ENCODE results near the gene TJAP1. TPM values are rescaled to one million over a fixed set of nuclear protein-coding genes. Genes with fewer than 3 reads are reported as not detected.

The TJAP1 gene
- polyA plus RNA-seq, 2 of the 4 experiments (the other 2 are of a cell fraction), result 13.1 to 15.7 TPM

DNA sequence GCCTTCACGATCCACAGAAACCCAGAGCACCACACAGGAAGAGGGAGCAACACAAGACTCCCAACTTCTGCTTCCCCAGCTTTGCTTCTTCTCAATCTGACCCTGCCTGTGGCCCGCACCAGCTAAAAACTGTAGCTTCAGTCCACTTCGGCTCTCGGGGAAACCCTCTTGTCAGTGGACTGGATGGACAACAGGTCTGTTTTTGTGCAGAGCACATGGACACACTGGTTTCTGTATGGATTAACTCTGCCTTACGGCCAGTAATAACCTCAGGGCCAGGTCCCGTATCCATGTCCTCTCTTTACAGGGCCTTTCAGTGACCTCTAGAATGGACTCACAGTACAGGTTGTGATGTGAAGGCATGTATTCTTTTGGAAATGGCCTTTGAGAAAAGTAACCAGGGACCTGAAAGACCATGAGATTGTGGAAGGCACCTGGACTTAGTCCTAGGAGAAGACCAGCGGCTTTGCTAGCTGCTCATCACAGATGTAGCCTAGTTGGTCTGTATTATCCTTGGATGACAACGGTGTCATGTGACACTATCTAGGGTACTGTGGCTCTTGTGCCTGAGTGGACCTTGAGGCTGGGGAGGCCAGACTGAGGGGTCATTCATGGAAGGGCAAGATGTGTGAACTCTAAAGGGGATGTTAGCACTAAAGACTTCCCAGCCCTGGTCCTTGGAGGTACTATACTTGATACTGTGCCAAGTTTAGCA is 45.3 kb downstream of the TJAP1 start:
- TF ChIP-seq BHLHE40 (IDR thresholded peaks at IDR 0.05; ENCODE audit: low read depth, low read length) (no peak), ZC3H11A (IDR thresholded peaks at IDR 0.05) (no peak), KDM1A (IDR thresholded peaks at IDR 0.05; ENCODE audit: low read depth) (no peak), POLR2A (IDR thresholded peaks at IDR 0.05; ENCODE audit: low read length) (no peak), SREBF2 (IDR thresholded peaks at IDR 0.05) (no peak), NPAS2 (CRISPR knock-in tag; IDR thresholded peaks at IDR 0.05; ENCODE audit: borderline replicate concordance) (no peak), ZNF302 (CRISPR knock-in tag; IDR thresholded peaks at IDR 0.05) (no peak), JUNB (IDR thresholded peaks at IDR 0.05) (no peak), NR3C1 (IDR thresholded peaks at IDR 0.05) (no peak)
- TF ChIP-seq, protein P1, sequence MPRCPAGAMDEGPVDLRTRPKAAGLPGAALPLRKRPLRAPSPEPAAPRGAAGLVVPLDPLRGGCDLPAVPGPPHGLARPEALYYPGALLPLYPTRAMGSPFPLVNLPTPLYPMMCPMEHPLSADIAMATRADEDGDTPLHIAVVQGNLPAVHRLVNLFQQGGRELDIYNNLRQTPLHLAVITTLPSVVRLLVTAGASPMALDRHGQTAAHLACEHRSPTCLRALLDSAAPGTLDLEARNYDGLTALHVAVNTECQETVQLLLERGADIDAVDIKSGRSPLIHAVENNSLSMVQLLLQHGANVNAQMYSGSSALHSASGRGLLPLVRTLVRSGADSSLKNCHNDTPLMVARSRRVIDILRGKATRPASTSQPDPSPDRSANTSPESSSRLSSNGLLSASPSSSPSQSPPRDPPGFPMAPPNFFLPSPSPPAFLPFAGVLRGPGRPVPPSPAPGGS (IDR thresholded peaks at IDR 0.05), result no peak
- TF ChIP-seq, protein P2, sequence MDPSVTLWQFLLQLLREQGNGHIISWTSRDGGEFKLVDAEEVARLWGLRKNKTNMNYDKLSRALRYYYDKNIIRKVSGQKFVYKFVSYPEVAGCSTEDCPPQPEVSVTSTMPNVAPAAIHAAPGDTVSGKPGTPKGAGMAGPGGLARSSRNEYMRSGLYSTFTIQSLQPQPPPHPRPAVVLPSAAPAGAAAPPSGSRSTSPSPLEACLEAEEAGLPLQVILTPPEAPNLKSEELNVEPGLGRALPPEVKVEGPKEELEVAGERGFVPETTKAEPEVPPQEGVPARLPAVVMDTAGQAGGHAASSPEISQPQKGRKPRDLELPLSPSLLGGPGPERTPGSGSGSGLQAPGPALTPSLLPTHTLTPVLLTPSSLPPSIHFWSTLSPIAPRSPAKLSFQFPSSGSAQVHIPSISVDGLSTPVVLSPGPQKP (IDR thresholded peaks at IDR 0.05; ENCODE audit: low read depth, low read length), result no peak
- TF ChIP-seq, protein P3, sequence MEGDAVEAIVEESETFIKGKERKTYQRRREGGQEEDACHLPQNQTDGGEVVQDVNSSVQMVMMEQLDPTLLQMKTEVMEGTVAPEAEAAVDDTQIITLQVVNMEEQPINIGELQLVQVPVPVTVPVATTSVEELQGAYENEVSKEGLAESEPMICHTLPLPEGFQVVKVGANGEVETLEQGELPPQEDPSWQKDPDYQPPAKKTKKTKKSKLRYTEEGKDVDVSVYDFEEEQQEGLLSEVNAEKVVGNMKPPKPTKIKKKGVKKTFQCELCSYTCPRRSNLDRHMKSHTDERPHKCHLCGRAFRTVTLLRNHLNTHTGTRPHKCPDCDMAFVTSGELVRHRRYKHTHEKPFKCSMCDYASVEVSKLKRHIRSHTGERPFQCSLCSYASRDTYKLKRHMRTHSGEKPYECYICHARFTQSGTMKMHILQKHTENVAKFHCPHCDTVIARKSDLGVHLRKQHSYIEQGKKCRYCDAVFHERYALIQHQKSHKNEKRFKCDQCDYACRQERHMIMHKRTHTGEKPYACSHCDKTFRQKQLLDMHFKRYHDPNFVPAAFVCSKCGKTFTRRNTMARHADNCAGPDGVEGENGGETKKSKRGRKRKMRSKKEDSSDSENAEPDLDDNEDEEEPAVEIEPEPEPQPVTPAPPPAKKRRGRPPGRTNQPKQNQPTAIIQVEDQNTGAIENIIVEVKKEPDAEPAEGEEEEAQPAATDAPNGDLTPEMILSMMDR (IDR thresholded peaks at IDR 0.05), result no peak
- H3K4me1 ChIP-seq, result peaks cover 10% of the 10 kb centered on the region; the same call in 2 of the 3 replicates
- no peak for FAIRE-seq
- ChIA-PET POLR2A (no interaction called here), CTCF (interaction anchor here (1.2 kb wide), 1 partner anchor 526 kb away, joined by 3 read pairs; no protein-coding TSS in a partner anchor)
- no peak overlapping the region for H3K4me2 ChIP-seq
- H3K4me3 ChIP-seq, result no peak overlapping the region
- DNase-seq (ENCODE audit: low read depth in 1 of 2, low spot score in 1 of 2), result no peak
- H3K9me3 ChIP-seq, result no peaks in the 10 kb centered on the region
- no peak overlapping the region for H3K27ac ChIP-seq
- ATAC-seq, result no peak
- WGBS (ENCODE audit: missing lambda C conversion rate), result 94% methylated on average over 8 of the region's 8 CpGs

DNA sequence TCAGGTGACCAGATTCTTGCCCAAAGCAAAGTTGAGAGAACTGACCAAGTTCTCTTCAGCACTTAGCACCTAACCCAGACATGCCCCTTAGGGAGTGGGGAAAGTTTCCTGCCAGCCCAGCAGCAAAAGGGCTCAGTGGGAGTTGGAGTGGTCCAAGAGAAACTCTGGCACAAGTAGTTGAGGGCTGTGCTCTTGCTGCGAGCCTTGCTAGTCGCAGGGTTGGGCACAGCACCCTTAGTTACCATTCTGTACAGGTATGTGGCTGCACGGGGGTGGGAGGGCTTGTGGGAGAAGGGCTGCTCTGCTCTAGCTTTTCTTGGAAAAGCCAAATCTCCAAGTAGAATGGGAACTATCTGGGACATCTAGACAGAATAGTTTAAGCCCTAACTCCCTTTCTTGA is 45.9 kb downstream of the TJAP1 start:
- CTCF ChIA-PET, result no interaction called here
- ATAC-seq (no peak), DNase-seq (ENCODE audit: low read depth in 1 of 2, low spot score in 1 of 2) (no peak), FAIRE-seq (no peak)
- POLR2A ChIA-PET, result no interaction called here
- H3K27ac ChIP-seq, result no peak overlapping the region
- H3K4me1 ChIP-seq, result peaks cover 6% of the 10 kb centered on the region; the same call in 2 of the 3 replicates
- H3K4me3 ChIP-seq, result no peak overlapping the region
- no CpG with 5 or more reads among the region's 3 CpGs for WGBS (ENCODE audit: missing lambda C conversion rate)
- no peaks in the 10 kb centered on the region for H3K9me3 ChIP-seq
- no peak overlapping the region for H3K4me2 ChIP-seq
- TF ChIP-seq MYC (IDR thresholded peaks at IDR 0.05; ENCODE audit: borderline replicate concordance, low read length) (no peak), POLR2A (IDR thresholded peaks at IDR 0.05; ENCODE audit: low read length) (no peak), TFCP2L1 (CRISPR knock-in tag; IDR thresholded peaks at IDR 0.05) (no peak), ZNF302 (CRISPR knock-in tag; IDR thresholded peaks at IDR 0.05) (no peak), CEBPB (IDR thresholded peaks at IDR 0.05) (no peak), ZC3H11A (IDR thresholded peaks at IDR 0.05) (no peak), FOSB (CRISPR knock-in tag; IDR thresholded peaks at IDR 0.05) (no peak), EHMT2 (IDR thresholded peaks at IDR 0.05; ENCODE audit: low read depth) (no peak), POLR2AphosphoS2 (conservative IDR thresholded peaks at IDR 0.05; ENCODE audit: low read length) (no peak), RARB (CRISPR knock-in tag; IDR thresholded peaks at IDR 0.05) (no peak), CHD2 (IDR thresholded peaks at IDR 0.05; ENCODE audit: low read length, partially characterized antibody) (no peak)
- TF ChIP-seq, protein P4, sequence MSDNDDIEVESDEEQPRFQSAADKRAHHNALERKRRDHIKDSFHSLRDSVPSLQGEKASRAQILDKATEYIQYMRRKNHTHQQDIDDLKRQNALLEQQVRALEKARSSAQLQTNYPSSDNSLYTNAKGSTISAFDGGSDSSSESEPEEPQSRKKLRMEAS (IDR thresholded peaks at IDR 0.05), result no peak
- TF ChIP-seq, protein P5, sequence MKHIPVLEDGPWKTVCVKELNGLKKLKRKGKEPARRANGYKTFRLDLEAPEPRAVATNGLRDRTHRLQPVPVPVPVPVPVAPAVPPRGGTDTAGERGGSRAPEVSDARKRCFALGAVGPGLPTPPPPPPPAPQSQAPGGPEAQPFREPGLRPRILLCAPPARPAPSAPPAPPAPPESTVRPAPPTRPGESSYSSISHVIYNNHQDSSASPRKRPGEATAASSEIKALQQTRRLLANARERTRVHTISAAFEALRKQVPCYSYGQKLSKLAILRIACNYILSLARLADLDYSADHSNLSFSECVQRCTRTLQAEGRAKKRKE (CRISPR knock-in tag; IDR thresholded peaks at IDR 0.05; ENCODE audit: low read depth), result no peak

All from A549 (cell line).